ENCODE results near the gene NEU4. TPM values are rescaled to one million over a fixed set of nuclear protein-coding genes. Genes with fewer than 3 reads are reported as not detected.
"Not testable (repeated sequence)": the region's sequence is repeated elsewhere in the genome, so short reads cannot be mapped to it uniquely, and the experiment has no call there.

NEU4 gene
- total RNA-seq, 1 experiment from 2014 or later = 2.2 TPM

DNA sequence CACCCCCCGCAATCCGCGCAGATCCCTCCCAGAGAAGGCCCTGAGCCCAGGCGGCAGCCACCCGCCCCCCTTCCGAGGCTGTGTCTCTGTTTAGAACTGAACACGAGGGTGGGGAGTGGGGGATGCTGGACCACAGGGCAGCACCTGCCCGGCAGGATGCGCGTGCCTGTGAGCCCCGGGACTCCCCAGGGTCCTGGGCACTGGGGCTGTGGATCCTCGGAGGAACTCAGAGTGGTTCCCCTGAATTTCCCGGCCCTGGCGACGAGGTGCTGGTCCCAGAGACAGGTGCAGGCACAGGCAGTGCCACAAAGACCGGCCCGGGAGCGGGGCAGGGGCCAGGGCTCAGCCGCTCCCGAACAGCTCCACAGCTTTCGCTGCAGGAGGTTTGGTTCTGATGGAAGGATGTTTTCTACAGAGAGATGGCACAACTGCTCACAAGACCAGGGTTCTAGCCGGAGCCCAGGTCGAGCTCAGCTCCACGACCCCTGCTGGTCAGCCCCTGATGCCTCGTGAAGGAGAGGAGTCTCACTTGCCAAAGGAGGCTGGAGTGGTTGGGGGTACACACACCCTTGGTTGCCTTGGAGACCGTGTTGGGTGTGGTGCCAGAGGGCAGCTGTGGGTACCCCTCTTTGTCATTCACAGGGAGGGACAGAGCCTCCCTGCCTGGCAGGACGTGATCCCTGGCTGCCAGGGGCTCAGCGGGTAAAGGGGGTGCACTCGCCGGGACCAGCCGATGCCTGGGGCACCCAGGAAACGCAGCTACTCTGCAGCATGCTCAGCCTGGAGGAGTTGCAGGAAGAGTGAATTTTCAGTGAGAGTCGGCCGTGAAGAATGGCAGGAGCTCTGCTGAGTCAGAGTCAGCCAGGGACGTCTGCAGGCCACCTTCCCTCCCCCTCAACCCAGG is 4.4 kb upstream of the NEU4 start:
- Mint-ChIP-seq H3K27me3 (ENCODE audit: low read depth) (peaks cover 25% of the 10 kb centered on the region), H3K4me1 (peaks cover 20% of the 10 kb centered on the region), H3K36me3 (no peaks in the 10 kb centered on the region), H3K4me3 (peak overlapping the region; percentile 30), H3K9me3 (no peaks in the 10 kb centered on the region), H3K27ac (no peak overlapping the region)
- POLR2A ChIA-PET = no interaction called here
- TF ChIP-seq NR1H2 (CRISPR knock-in tag; IDR thresholded peaks at IDR 0.05) (no peak), ZNF121 (CRISPR knock-in tag; IDR thresholded peaks at IDR 0.05) (no peak), NFYB (CRISPR knock-in tag; conservative IDR thresholded peaks at IDR 0.05; ENCODE audit: low read depth) (no peak), ZNF396 (CRISPR knock-in tag; IDR thresholded peaks at IDR 0.05; ENCODE audit: borderline replicate concordance) (no peak), MLX (CRISPR knock-in tag; IDR thresholded peaks at IDR 0.05) (no peak), ATF1 (CRISPR knock-in tag; IDR thresholded peaks at IDR 0.05) (no peak), ZNF317 (CRISPR knock-in tag; IDR thresholded peaks at IDR 0.05; ENCODE audit: borderline replicate concordance, low read depth) (no peak), OVOL2 (CRISPR knock-in tag; IDR thresholded peaks at IDR 0.05; ENCODE audit: borderline replicate concordance) (no peak)
- TF ChIP-seq, protein P1, sequence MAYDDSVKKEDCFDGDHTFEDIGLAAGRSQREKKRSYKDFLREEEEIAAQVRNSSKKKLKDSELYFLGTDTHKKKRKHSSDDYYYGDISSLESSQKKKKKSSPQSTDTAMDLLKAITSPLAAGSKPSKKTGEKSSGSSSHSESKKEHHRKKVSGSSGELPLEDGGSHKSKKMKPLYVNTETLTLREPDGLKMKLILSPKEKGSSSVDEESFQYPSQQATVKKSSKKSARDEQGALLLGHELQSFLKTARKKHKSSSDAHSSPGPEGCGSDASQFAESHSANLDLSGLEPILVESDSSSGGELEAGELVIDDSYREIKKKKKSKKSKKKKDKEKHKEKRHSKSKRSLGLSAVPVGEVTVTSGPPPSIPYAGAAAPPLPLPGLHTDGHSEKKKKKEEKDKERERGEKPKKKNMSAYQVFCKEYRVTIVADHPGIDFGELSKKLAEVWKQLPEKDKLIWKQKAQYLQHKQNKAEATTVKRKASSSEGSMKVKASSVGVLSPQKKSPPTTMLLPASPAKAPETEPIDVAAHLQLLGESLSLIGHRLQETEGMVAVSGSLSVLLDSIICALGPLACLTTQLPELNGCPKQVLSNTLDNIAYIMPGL (CRISPR knock-in tag; IDR thresholded peaks at IDR 0.05) = no peak
- TF ChIP-seq, protein P2, sequence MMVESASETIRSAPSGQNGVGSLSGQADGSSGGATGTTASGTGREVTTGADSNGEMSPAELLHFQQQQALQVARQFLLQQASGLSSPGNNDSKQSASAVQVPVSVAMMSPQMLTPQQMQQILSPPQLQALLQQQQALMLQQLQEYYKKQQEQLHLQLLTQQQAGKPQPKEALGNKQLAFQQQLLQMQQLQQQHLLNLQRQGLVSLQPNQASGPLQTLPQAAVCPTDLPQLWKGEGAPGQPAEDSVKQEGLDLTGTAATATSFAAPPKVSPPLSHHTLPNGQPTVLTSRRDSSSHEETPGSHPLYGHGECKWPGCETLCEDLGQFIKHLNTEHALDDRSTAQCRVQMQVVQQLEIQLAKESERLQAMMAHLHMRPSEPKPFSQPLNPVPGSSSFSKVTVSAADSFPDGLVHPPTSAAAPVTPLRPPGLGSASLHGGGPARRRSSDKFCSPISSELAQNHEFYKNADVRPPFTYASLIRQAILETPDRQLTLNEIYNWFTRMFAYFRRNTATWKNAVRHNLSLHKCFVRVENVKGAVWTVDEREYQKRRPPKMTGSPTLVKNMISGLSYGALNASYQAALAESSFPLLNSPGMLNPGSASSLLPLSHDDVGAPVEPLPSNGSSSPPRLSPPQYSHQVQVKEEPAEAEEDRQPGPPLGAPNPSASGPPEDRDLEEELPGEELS (CRISPR knock-in tag; IDR thresholded peaks at IDR 0.05) = no peak
- TF ChIP-seq, protein P3, sequence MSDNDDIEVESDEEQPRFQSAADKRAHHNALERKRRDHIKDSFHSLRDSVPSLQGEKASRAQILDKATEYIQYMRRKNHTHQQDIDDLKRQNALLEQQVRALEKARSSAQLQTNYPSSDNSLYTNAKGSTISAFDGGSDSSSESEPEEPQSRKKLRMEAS (CRISPR knock-in tag; IDR thresholded peaks at IDR 0.05) = no peak
- ATAC-seq (peak; percentile 10), DNase-seq (ENCODE audit: low spot score) (no peak)
- CTCF ChIA-PET = interaction anchor here (0.9 to 2.4 kb wide), 6 partner anchors 29 to 76 kb away, joined by 3 to 8 read pairs (median 4); partner anchors contain the start of gene D2HGDH

- CTCF ChIA-PET; H3K27ac Mint-ChIP-seq; H3K9me3 Mint-ChIP-seq; POLR2A ChIA-PET; ATAC-seq; H3K4me3 Mint-ChIP-seq; H3K36me3 Mint-ChIP-seq; DNase-seq (ENCODE audit: low spot score): not testable (repeated sequence)
- peaks cover 20% of the 10 kb centered on the region for H3K4me1 Mint-ChIP-seq
- H3K27me3 Mint-ChIP-seq (ENCODE audit: low read depth) = peaks cover 25% of the 10 kb centered on the region
Observed at GRCh38 chr2:241806217-241806616, 2.8 kb upstream of the NEU4 start.

DNA sequence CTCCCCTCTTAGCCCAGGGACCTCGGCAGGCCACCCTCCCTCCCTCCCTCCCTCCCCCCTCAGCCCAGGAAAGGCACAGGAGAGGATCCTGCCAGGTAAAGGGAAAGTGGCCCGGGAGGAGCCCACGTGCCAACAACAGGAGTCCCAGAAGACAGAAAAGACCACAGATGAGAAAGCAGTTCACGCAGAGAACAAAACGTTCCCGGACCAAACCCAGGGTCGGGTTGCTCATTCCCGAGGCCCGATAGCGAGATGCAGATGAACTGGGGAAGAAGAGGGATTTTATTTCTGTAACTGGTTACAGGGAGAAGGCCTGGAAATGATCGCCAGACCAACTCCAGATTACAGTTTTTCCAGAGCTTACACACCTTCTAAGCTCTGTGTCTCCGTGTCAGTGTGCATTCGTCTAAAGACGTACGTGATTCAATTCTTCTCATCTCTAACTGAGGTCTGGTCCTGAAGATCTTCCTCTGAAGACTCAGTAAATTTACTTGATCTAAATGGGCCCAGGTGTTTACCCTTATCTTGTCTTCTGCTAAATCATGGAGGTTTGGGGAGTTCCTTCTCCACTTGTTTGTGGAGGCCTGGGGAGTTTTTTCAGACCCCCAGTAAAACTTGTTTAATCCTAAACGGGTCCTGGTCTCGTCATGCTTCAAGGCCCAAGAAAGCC is 807 bp upstream of the NEU4 start:
- ATAC-seq (no peak), DNase-seq (ENCODE audit: low spot score) (no peak)
- Mint-ChIP-seq H3K9me3 (no peaks in the 10 kb centered on the region), H3K4me1 (peaks cover 20% of the 10 kb centered on the region), H3K4me3 (no peak overlapping the region), H3K27me3 (ENCODE audit: low read depth) (peaks cover 18% of the 10 kb centered on the region), H3K27ac (peak overlapping the region; percentile 77), H3K36me3 (no peaks in the 10 kb centered on the region)
- POLR2A ChIA-PET = no interaction called here
- CTCF ChIA-PET = no interaction called here
- no peak for TF ChIP-seq IRF1 (CRISPR knock-in tag; IDR thresholded peaks at IDR 0.05)
- TF ChIP-seq, protein P4, sequence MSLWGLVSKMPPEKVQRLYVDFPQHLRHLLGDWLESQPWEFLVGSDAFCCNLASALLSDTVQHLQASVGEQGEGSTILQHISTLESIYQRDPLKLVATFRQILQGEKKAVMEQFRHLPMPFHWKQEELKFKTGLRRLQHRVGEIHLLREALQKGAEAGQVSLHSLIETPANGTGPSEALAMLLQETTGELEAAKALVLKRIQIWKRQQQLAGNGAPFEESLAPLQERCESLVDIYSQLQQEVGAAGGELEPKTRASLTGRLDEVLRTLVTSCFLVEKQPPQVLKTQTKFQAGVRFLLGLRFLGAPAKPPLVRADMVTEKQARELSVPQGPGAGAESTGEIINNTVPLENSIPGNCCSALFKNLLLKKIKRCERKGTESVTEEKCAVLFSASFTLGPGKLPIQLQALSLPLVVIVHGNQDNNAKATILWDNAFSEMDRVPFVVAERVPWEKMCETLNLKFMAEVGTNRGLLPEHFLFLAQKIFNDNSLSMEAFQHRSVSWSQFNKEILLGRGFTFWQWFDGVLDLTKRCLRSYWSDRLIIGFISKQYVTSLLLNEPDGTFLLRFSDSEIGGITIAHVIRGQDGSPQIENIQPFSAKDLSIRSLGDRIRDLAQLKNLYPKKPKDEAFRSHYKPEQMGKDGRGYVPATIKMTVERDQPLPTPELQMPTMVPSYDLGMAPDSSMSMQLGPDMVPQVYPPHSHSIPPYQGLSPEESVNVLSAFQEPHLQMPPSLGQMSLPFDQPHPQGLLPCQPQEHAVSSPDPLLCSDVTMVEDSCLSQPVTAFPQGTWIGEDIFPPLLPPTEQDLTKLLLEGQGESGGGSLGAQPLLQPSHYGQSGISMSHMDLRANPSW (CRISPR knock-in tag; conservative IDR thresholded peaks at IDR 0.05; ENCODE audit: low read depth) = no peak
- no peak for TF ChIP-seq TP53 (CRISPR knock-in tag; IDR thresholded peaks at IDR 0.05)
- TF ChIP-seq, protein P2 (CRISPR knock-in tag; IDR thresholded peaks at IDR 0.05) = no peak
- TF ChIP-seq, protein P5, sequence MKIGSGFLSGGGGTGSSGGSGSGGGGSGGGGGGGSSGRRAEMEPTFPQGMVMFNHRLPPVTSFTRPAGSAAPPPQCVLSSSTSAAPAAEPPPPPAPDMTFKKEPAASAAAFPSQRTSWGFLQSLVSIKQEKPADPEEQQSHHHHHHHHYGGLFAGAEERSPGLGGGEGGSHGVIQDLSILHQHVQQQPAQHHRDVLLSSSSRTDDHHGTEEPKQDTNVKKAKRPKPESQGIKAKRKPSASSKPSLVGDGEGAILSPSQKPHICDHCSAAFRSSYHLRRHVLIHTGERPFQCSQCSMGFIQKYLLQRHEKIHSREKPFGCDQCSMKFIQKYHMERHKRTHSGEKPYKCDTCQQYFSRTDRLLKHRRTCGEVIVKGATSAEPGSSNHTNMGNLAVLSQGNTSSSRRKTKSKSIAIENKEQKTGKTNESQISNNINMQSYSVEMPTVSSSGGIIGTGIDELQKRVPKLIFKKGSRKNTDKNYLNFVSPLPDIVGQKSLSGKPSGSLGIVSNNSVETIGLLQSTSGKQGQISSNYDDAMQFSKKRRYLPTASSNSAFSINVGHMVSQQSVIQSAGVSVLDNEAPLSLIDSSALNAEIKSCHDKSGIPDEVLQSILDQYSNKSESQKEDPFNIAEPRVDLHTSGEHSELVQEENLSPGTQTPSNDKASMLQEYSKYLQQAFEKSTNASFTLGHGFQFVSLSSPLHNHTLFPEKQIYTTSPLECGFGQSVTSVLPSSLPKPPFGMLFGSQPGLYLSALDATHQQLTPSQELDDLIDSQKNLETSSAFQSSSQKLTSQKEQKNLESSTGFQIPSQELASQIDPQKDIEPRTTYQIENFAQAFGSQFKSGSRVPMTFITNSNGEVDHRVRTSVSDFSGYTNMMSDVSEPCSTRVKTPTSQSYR (CRISPR knock-in tag; IDR thresholded peaks at IDR 0.05) = no peak
